Stimulated activated naive CD8-positive, alpha-beta T cell treated with anti-CD3 and anti-CD28 coated beads, Interleukin-15, amount 100 ng/mL, for 72 hours (primary cell): ENCODE measurements around the gene CPSF4.
"Not testable (repeated sequence)": the region's sequence is repeated elsewhere in the genome, so short reads cannot be mapped to it uniquely, and the experiment has no call there.

Experiments used
- ATAC-seq: fragments of 150-1000 bp; cut with Tn5 transposase; 2 replicates; pipeline ENCODE4 v1.10.0; 2021; ENCODE audit warnings: mild to moderate bottlenecking, moderate library complexity
- DNase-seq, 2 donors: peaks; one replicate each; pipeline ENCODE4 v3.0.0; 2021 to 2022
- H3K27ac Mint-ChIP-seq, 2 donors: one replicate each; pipeline ENCODE4 v1.8.0; 2022; ENCODE audit warnings: mild to moderate bottlenecking in 2 of 2, mixed read lengths in 2 of 2, moderate library complexity in 2 of 2
- H3K27me3 Mint-ChIP-seq: one replicate; pipeline ENCODE4 v1.8.0; 2022; ENCODE audit warnings: mixed read lengths
- H3K4me1 Mint-ChIP-seq: one replicate; pipeline ENCODE4 v1.8.0; 2022; ENCODE audit warnings: mild to moderate bottlenecking, mixed read lengths
- H3K4me3 Mint-ChIP-seq, 2 donors: one replicate each; pipeline ENCODE4 v1.8.0; 2022; ENCODE audit warnings: mild to moderate bottlenecking in 2 of 2, mixed read lengths in 2 of 2, moderate library complexity in 1 of 2
- H3K9me3 Mint-ChIP-seq, 2 donors: one replicate each; pipeline ENCODE4 v1.8.0; 2022; ENCODE audit warnings: mixed read lengths in 2 of 2

The CPSF4 gene

GRCh38 chr7:99485094-99485493, 46.4 kb downstream of the CPSF4 start:
- Mint-ChIP-seq H3K9me3 (no peaks in the 10 kb centered on the region), H3K4me1 (no peaks in the 10 kb centered on the region), H3K4me3 (no peak overlapping the region), H3K27me3 (no peaks in the 10 kb centered on the region), H3K27ac (peak overlapping the region in 1 of 2 donors; percentile 79)
- no peak for DNase-seq
- no peak for ATAC-seq

GRCh38 chr7:99489235-99489634, 50.5 kb downstream of the CPSF4 start:
- ATAC-seq (peak; percentile 62), DNase-seq (no peak)
- Mint-ChIP-seq H3K27ac (no peak overlapping the region), H3K4me1 (no peaks in the 10 kb centered on the region), H3K27me3 (no peaks in the 10 kb centered on the region), H3K9me3 (peaks cover 16 to 17% of the 10 kb centered on the region in 2 donors), H3K4me3 (no peak overlapping the region)

- ATAC-seq (no peak), DNase-seq (no peak)
- H3K27ac Mint-ChIP-seq: no peak overlapping the region
- no peaks in the 10 kb centered on the region for H3K27me3 Mint-ChIP-seq
- H3K9me3 Mint-ChIP-seq: peaks cover 17 to 20% of the 10 kb centered on the region in 2 donors
- no peaks in the 10 kb centered on the region for H3K4me1 Mint-ChIP-seq
- H3K4me3 Mint-ChIP-seq: no peak overlapping the region
Observed at GRCh38 chr7:99490878-99491277, 52.1 kb downstream of the CPSF4 start.

- ATAC-seq (no peak), DNase-seq (no peak)
- Mint-ChIP-seq H3K9me3 (peaks cover 17 to 20% of the 10 kb centered on the region in 2 donors), H3K27me3 (no peaks in the 10 kb centered on the region), H3K4me3 (no peak overlapping the region), H3K27ac (no peak overlapping the region), H3K4me1 (peaks cover 20% of the 10 kb centered on the region)
Observed at GRCh38 chr7:99493823-99494222, 55.1 kb downstream of the CPSF4 start.

- peak overlapping the region in 1 of 2 donors; percentile 78 for H3K27ac Mint-ChIP-seq
- peaks cover 32% of the 10 kb centered on the region for H3K4me1 Mint-ChIP-seq
- peaks cover 20 to 23% of the 10 kb centered on the region in 2 donors for H3K9me3 Mint-ChIP-seq
- no peak for ATAC-seq
- DNase-seq: no peak
- no peaks in the 10 kb centered on the region for H3K27me3 Mint-ChIP-seq
- H3K4me3 Mint-ChIP-seq: peak overlapping the region; percentile 93 to 98
Observed at GRCh38 chr7:99497766-99498545, 59.2 kb downstream of the CPSF4 start.

GRCh38 chr7:99498546-99498944, 59.8 kb downstream of the CPSF4 start:
- H3K4me3 Mint-ChIP-seq: peak overlapping the region; percentile 93 to 98
- DNase-seq (no peak), ATAC-seq (no peak)
- H3K27ac Mint-ChIP-seq: peak overlapping the region; percentile 84 to 98
- H3K4me1 Mint-ChIP-seq: peaks cover 32% of the 10 kb centered on the region
- H3K27me3 Mint-ChIP-seq: no peaks in the 10 kb centered on the region
- H3K9me3 Mint-ChIP-seq: peaks cover 14 to 17% of the 10 kb centered on the region in 2 donors

- peak overlapping the region; percentile 93 to 98 for H3K4me3 Mint-ChIP-seq
- peaks cover 6 to 9% of the 10 kb centered on the region in 2 donors for H3K9me3 Mint-ChIP-seq
Observed at GRCh38 chr7:99499371-99499720, 60.6 kb downstream of the CPSF4 start.

GRCh38 chr7:99499721-99500636, 61.2 kb downstream of the CPSF4 start, which contains the start of gene ZNF394:
ZNF394 (minus strand) TSS chr7:99500281; CDS start chr7:99500093, 188 bp downstream.
- peaks cover 32% of the 10 kb centered on the region for H3K4me1 Mint-ChIP-seq
- no peaks in the 10 kb centered on the region for H3K27me3 Mint-ChIP-seq
- peak within 1 kb of the TSS; percentile 98 to 99 for H3K27ac Mint-ChIP-seq
- H3K9me3 Mint-ChIP-seq: peaks cover 6 to 7% of the 10 kb centered on the region in 2 donors
- peak within 1 kb of the TSS; percentile 93 to 98 for H3K4me3 Mint-ChIP-seq
- peak; percentile 82 to 89 for DNase-seq
- peak; percentile 65 for ATAC-seq

More at GRCh38 chr7:99499371-99499720, 60.6 kb downstream of the CPSF4 start:
- H3K27ac Mint-ChIP-seq: peak overlapping the region; percentile 98 to 99
- ATAC-seq (peak; percentile 57), DNase-seq (peak in 1 of 2 donors; percentile 18)
- no peaks in the 10 kb centered on the region for H3K27me3 Mint-ChIP-seq
- H3K4me1 Mint-ChIP-seq: peaks cover 32% of the 10 kb centered on the region

- no peak for ATAC-seq
- no peaks in the 10 kb centered on the region for H3K27me3 Mint-ChIP-seq
- peak overlapping the region; percentile 98 to 99 for H3K27ac Mint-ChIP-seq
- peaks cover 34% of the 10 kb centered on the region for H3K4me1 Mint-ChIP-seq
- peak overlapping the region; percentile 93 to 98 for H3K4me3 Mint-ChIP-seq
- peaks cover 6 to 7% of the 10 kb centered on the region in 2 donors for H3K9me3 Mint-ChIP-seq
- DNase-seq: no peak
Observed at GRCh38 chr7:99500637-99501009, 61.9 kb downstream of the CPSF4 start.

- H3K9me3 Mint-ChIP-seq, DNase-seq, ATAC-seq, H3K27me3 Mint-ChIP-seq: not testable (repeated sequence)
- Mint-ChIP-seq H3K4me3 (peak overlapping the region; percentile 93 to 98), H3K27ac (peak overlapping the region; percentile 87 to 98), H3K4me1 (peaks cover 38% of the 10 kb centered on the region)
Observed at GRCh38 chr7:99501236-99501635, 62.5 kb downstream of the CPSF4 start.

- H3K27ac Mint-ChIP-seq: peak overlapping the region; percentile 93
- ATAC-seq: no peak
- peaks cover 29% of the 10 kb centered on the region for H3K4me1 Mint-ChIP-seq
- no peaks in the 10 kb centered on the region for H3K27me3 Mint-ChIP-seq
- peak overlapping the region; percentile 85 to 88 for H3K4me3 Mint-ChIP-seq
- peaks cover 6 to 7% of the 10 kb centered on the region in 2 donors for H3K9me3 Mint-ChIP-seq
- no peak for DNase-seq
Observed at GRCh38 chr7:99504281-99504602, 65.5 kb downstream of the CPSF4 start.

GRCh38 chr7:99504603-99505323, 66.0 kb downstream of the CPSF4 start, which contains the start of gene ZKSCAN5:
ZKSCAN5 (plus strand) TSS chr7:99504662; CDS start chr7:99506045, 1,383 bp downstream.
- Mint-ChIP-seq H3K4me3 (peak within 1 kb of the TSS; percentile 85 to 88), H3K9me3 (peaks cover 6 to 7% of the 10 kb centered on the region in 2 donors), H3K27me3 (no peaks in the 10 kb centered on the region), H3K4me1 (peaks cover 32% of the 10 kb centered on the region), H3K27ac (peak within 1 kb of the TSS; percentile 93)
- DNase-seq (peak; percentile 95 to 97), ATAC-seq (peak; percentile 90)

GRCh38 chr7:99505324-99505662, 66.5 kb downstream of the CPSF4 start:
- H3K27me3 Mint-ChIP-seq: no peaks in the 10 kb centered on the region
- H3K4me3 Mint-ChIP-seq: peak overlapping the region; percentile 85 to 88
- peaks cover 6 to 7% of the 10 kb centered on the region in 2 donors for H3K9me3 Mint-ChIP-seq
- ATAC-seq: peak; percentile 1
- DNase-seq: no peak
- H3K4me1 Mint-ChIP-seq: peaks cover 34% of the 10 kb centered on the region
- H3K27ac Mint-ChIP-seq: peak overlapping the region; percentile 93
